Neural cell (in vitro differentiated cells): ENCODE measurements around the gene ITGAE.

ENCODE experiments used
- EP300 ChIP-seq: fragments of 450-650 bp; conservative IDR thresholded peaks from 2 replicates; pipeline ENCODE4 v1.6.1; 2014; ENCODE audit warnings: antibody characterized with exemption, mild to moderate bottlenecking, moderate library complexity; ENCODE audit not compliant: poor library complexity, severe bottlenecking
- EZH2 ChIP-seq: fragments of 200-600, 300-800 bp; shearing (Covaris generic), sonication (generic); IDR thresholded peaks from 2 replicates; pipeline ENCODE4 v1.6.1; 2014; ENCODE audit warnings: antibody characterized with exemption, low read length, borderline replicate concordance, mild to moderate bottlenecking; ENCODE audit not compliant: insufficient read depth, poor library complexity, severe bottlenecking
- POLR2AphosphoS5 ChIP-seq: IDR thresholded peaks from 2 replicates; pipeline ENCODE4 v1.6.1; 2012
- RAD21 ChIP-seq: fragments of 450-650 bp; conservative IDR thresholded peaks from 2 replicates; pipeline ENCODE4 v1.6.1; 2014; ENCODE audit warnings: antibody characterized with exemption, mild to moderate bottlenecking, moderate library complexity
- SMC3 ChIP-seq: fragments of 450-650 bp; conservative IDR thresholded peaks from 2 replicates; pipeline ENCODE4 v1.6.1; 2014; ENCODE audit warnings: antibody characterized with exemption, mild to moderate bottlenecking, moderate library complexity; ENCODE audit not compliant: poor library complexity
- TAF1 ChIP-seq: IDR thresholded peaks from 2 replicates; pipeline ENCODE4 v1.6.1; 2012; ENCODE audit warnings: low read depth
- TF ChIP-seq, protein P1 (sequence below): fragments of 450-650 bp; IDR thresholded peaks from 2 replicates; pipeline ENCODE4 v1.5.1; 2014; ENCODE audit warnings: antibody characterized with exemption, mild to moderate bottlenecking, moderate library complexity; ENCODE audit not compliant: poor library complexity, severe bottlenecking
- TF ChIP-seq, protein P2 (sequence below): IDR thresholded peaks from 2 replicates; pipeline ENCODE4 v1.6.1; 2012; ENCODE audit warnings: borderline replicate concordance

DNA sequence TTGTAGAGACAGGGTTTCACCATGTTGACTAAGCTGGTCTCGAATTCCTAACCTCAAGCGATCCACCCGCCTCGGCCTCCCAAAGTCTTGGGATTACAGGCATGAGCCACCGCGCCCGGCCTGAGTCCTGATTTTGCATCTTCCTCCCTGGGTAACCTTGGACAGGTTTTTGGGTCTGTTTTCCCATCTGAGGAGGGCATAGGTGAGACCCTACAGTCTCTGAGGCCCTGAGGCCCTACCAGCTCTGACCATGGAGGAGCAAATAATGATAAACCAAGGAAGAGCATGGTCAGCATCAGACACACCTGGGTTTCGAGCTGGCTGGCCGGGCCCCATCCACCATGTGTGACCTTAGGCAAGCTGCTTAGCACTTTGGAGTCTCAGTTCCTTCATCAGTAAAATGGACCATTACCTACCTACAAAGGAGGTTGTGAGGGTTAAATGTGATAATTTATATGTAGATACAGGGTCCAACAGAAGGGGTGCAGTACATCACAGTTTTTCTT, 46.2 kb upstream of the ITGAE start:
- TF ChIP-seq, protein P1, sequence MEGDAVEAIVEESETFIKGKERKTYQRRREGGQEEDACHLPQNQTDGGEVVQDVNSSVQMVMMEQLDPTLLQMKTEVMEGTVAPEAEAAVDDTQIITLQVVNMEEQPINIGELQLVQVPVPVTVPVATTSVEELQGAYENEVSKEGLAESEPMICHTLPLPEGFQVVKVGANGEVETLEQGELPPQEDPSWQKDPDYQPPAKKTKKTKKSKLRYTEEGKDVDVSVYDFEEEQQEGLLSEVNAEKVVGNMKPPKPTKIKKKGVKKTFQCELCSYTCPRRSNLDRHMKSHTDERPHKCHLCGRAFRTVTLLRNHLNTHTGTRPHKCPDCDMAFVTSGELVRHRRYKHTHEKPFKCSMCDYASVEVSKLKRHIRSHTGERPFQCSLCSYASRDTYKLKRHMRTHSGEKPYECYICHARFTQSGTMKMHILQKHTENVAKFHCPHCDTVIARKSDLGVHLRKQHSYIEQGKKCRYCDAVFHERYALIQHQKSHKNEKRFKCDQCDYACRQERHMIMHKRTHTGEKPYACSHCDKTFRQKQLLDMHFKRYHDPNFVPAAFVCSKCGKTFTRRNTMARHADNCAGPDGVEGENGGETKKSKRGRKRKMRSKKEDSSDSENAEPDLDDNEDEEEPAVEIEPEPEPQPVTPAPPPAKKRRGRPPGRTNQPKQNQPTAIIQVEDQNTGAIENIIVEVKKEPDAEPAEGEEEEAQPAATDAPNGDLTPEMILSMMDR: no peak
- TF ChIP-seq EP300 (no peak), EZH2 (no peak), TAF1 (no peak), POLR2AphosphoS5 (no peak), SMC3 (no peak), RAD21 (no peak)
- TF ChIP-seq, protein P2, sequence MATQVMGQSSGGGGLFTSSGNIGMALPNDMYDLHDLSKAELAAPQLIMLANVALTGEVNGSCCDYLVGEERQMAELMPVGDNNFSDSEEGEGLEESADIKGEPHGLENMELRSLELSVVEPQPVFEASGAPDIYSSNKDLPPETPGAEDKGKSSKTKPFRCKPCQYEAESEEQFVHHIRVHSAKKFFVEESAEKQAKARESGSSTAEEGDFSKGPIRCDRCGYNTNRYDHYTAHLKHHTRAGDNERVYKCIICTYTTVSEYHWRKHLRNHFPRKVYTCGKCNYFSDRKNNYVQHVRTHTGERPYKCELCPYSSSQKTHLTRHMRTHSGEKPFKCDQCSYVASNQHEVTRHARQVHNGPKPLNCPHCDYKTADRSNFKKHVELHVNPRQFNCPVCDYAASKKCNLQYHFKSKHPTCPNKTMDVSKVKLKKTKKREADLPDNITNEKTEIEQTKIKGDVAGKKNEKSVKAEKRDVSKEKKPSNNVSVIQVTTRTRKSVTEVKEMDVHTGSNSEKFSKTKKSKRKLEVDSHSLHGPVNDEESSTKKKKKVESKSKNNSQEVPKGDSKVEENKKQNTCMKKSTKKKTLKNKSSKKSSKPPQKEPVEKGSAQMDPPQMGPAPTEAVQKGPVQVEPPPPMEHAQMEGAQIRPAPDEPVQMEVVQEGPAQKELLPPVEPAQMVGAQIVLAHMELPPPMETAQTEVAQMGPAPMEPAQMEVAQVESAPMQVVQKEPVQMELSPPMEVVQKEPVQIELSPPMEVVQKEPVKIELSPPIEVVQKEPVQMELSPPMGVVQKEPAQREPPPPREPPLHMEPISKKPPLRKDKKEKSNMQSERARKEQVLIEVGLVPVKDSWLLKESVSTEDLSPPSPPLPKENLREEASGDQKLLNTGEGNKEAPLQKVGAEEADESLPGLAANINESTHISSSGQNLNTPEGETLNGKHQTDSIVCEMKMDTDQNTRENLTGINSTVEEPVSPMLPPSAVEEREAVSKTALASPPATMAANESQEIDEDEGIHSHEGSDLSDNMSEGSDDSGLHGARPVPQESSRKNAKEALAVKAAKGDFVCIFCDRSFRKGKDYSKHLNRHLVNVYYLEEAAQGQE: no peak
